SK-MEL-5 (cell line): ENCODE results near the gene DNAJC4. TPM values are rescaled to one million over a fixed set of nuclear protein-coding genes. Genes with fewer than 3 reads are reported as not detected.

ENCODE experiments used
- DNase-seq: peaks from one replicate; pipeline ENCODE4 v3.0.0-alpha.2; 2016; ENCODE audit warnings: low read depth, low spot score
- in situ Hi-C: cut with HindIII; loops from 2 replicates; pipeline ENCODE4 v1.10.0; 2016; ENCODE audit warnings: low sequenced_read_pairs, high pct_unique_total_duplicates, low pct_unique_long_range_greater_than_20kb
- total RNA-seq: library from RNA; depleted of rRNA; stranded (reverse); fragments of >200 nt; shearing (Covaris generic); gene quantifications from 2 replicates; pipeline ENCODE4 v1.2.3, GENCODE V29; 2014; rRNA removed

The DNAJC4 gene
- total RNA-seq, 1 experiment from 2014 or later, result 6.5 TPM

GRCh38 chr11:64278576-64279190 lies 48.3 kb downstream of the DNAJC4 start:
- in situ Hi-C loops, result no loop called here

GRCh38 chr11:64281957-64282770 lies 51.8 kb downstream of the DNAJC4 start:
- in situ Hi-C loops, result no loop called here
- DNase-seq, result no peak

More at GRCh38 chr11:64278576-64279190, 48.3 kb downstream of the DNAJC4 start:
- DNase-seq, result no peak

- DNase-seq, result no peak
- in situ Hi-C loops, result no loop called here
Measured at GRCh38 chr11:64283092-64283491, 52.7 kb downstream of the DNAJC4 start.

Other genes with a start within 250 kb of the DNAJC4 start
- gene OTUB1, start 244.1 kb upstream of the DNAJC4 start, total RNA-seq, result 37.3 and 39.2 TPM in 2 replicates
- not detected in 2 replicates for gene FLRT1, start 194.6 kb upstream of the DNAJC4 start, total RNA-seq
- gene MACROD1, start 64.4 kb upstream of the DNAJC4 start, total RNA-seq, result 15.0 and 15.7 TPM in 2 replicates
- 218 and 248 TPM in 2 replicates for gene STIP1, start 44.4 kb upstream of the DNAJC4 start, total RNA-seq
- gene FERMT3, start 23.8 kb upstream of the DNAJC4 start, total RNA-seq, result 0.13 and 0.29 TPM in 2 replicates
- 30.7 and 35.6 TPM in 2 replicates for gene TRPT1, start 4.4 kb upstream of the DNAJC4 start, total RNA-seq
- gene NUDT22, start 4.3 kb upstream of the DNAJC4 start, total RNA-seq, result 50.4 and 52.1 TPM in 2 replicates
- 37.3 and 40.1 TPM in 2 replicates for gene VEGFB, start 4.0 kb downstream of the DNAJC4 start, total RNA-seq
- gene FKBP2, start 10.5 kb downstream of the DNAJC4 start, total RNA-seq, result 78.1 and 107 TPM in 2 replicates
- gene PPP1R14B, start 16.4 kb downstream of the DNAJC4 start, total RNA-seq, result 138 and 162 TPM in 2 replicates
- 10.4 and 12.1 TPM in 2 replicates for gene PLCB3, start 21.0 kb downstream of the DNAJC4 start, total RNA-seq
- gene BAD, start 54.1 kb downstream of the DNAJC4 start, total RNA-seq, result 18.7 and 19.3 TPM in 2 replicates
- gene GPR137, start 55.3 kb downstream of the DNAJC4 start, total RNA-seq, result 7.9 TPM in 2 replicates
- not detected in 2 replicates for gene KCNK4, start 60.8 kb downstream of the DNAJC4 start, total RNA-seq
- gene CATSPERZ, start 69.8 kb downstream of the DNAJC4 start, total RNA-seq, result 0.45 TPM in 1 of 2 replicates, not detected in the other
- 48.4 and 56.1 TPM in 2 replicates for gene ESRRA, start 75.0 kb downstream of the DNAJC4 start, total RNA-seq
- 113 and 127 TPM in 2 replicates for gene TRMT112, start 87.0 kb downstream of the DNAJC4 start, total RNA-seq
- 206 and 215 TPM in 2 replicates for gene PRDX5, start 87.6 kb downstream of the DNAJC4 start, total RNA-seq
- 1.3 and 2.0 TPM in 2 replicates for gene CCDC88B, start 109.7 kb downstream of the DNAJC4 start, total RNA-seq
- 40.3 and 42.0 TPM in 2 replicates for gene RPS6KA4, start 128.6 kb downstream of the DNAJC4 start, total RNA-seq